Measurements from ENCODE around the gene IL23R.

The IL23R gene

GRCh38 chr1:67242016-67242415 is 75.8 kb downstream of the IL23R start:
- no peak for DNase-seq

- DNase-seq: no peak
These were observed 83.9 kb downstream of the IL23R start for GRCh38 chr1:67250051-67250653.

- DNase-seq: no peak
These were observed 90.3 kb downstream of the IL23R start for GRCh38 chr1:67256291-67257172.

- DNase-seq: no peak
These were observed 90.9 kb downstream of the IL23R start for GRCh38 chr1:67257173-67257535.

GRCh38 chr1:67261680-67262079 is 95.4 kb downstream of the IL23R start:
- DNase-seq: no peak

- no peak for DNase-seq
These were observed 96.5 kb downstream of the IL23R start for GRCh38 chr1:67262735-67263134.

GRCh38 chr1:67264152-67264551 is 97.9 kb downstream of the IL23R start:
- DNase-seq: no peak

- no peak for DNase-seq
These were observed 98.6 kb downstream of the IL23R start for GRCh38 chr1:67264899-67265298.

- no peak for DNase-seq
These were observed 102.8 kb downstream of the IL23R start for GRCh38 chr1:67269061-67269460.

GRCh38 chr1:67270541-67270940 is 104.3 kb downstream of the IL23R start:
- DNase-seq: no peak

GRCh38 chr1:67273591-67273990 is 107.3 kb downstream of the IL23R start:
- no peak for DNase-seq

GRCh38 chr1:67274623-67275325 is 108.5 kb downstream of the IL23R start:
- no peak for DNase-seq

GRCh38 chr1:67280696-67281095 is 114.4 kb downstream of the IL23R start:
- DNase-seq: no peak

GRCh38 chr1:67281244-67281643 is 115.0 kb downstream of the IL23R start:
- no peak for DNase-seq

- DNase-seq: no peak
These were observed 119.7 kb downstream of the IL23R start for GRCh38 chr1:67285780-67286488.

GRCh38 chr1:67290236-67290635 is 124.0 kb downstream of the IL23R start:
- no peak for DNase-seq

- no peak for DNase-seq
These were observed 128.8 kb downstream of the IL23R start for GRCh38 chr1:67294836-67295617.

- no peak for DNase-seq
These were observed 132.5 kb downstream of the IL23R start for GRCh38 chr1:67298762-67299161.

- no peak for DNase-seq
These were observed 133.0 kb downstream of the IL23R start for GRCh38 chr1:67299296-67299695.

- no peak for DNase-seq
These were observed 134.3 kb downstream of the IL23R start for GRCh38 chr1:67300561-67300960.

- DNase-seq: no peak
These were observed 137.8 kb downstream of the IL23R start for GRCh38 chr1:67304023-67304422.

GRCh38 chr1:67306547-67306946 is 140.3 kb downstream of the IL23R start:
- no peak for DNase-seq
